Adrenal gland (tissue), 12 donors: ENCODE results near the gene ZNRF1. TPM values are rescaled to one million over a fixed set of nuclear protein-coding genes. Genes with fewer than 3 reads are reported as not detected.

Source experiments
- DNase-seq, 7 donors: peaks; one replicate each; pipeline ENCODE4 v3.0.0-alpha.2; 2019 to 2020
- H3K27ac ChIP-seq, 5 donors: fragments of 200-600 bp; sonication (generic) in 4 of 5; 1 replicate in 3 of 5; 2 replicates in 2 of 5; pipeline versions ENCODE4 v1.5.1 to v1.8.0; 2016 to 2020; ENCODE audit warnings: mild to moderate bottlenecking in 1 of 5
- H3K27me3 ChIP-seq: fragments of 200-600 bp; 2 replicates; pipeline ENCODE4 v1.8.0; 2021
- H3K36me3 ChIP-seq, 2 donors: fragments of 200-600 bp; replicated peaks in 1 of 2; 1 replicate in 1 of 2; 2 replicates in 1 of 2; pipeline versions ENCODE4 v1.5.1 to v1.8.0; 2018 to 2022
- H3K4me1 ChIP-seq, 2 donors: fragments of 200-600 bp; replicated peaks in 1 of 2; 1 replicate in 1 of 2; 2 replicates in 1 of 2; pipeline versions ENCODE4 v1.5.1 to v1.8.0; 2018 to 2021
- H3K4me3 ChIP-seq, 4 donors: fragments of 200-600 bp; sonication (generic) in 3 of 4; one replicate each; pipeline ENCODE4 v1.5.1; 2016 to 2018
- H3K9me3 ChIP-seq, 3 donors: fragments of 200-600 bp; sonication (generic) in 1 of 3; replicated peaks in 1 of 3; 1 replicate in 2 of 3; 2 replicates in 1 of 3; pipeline versions ENCODE4 v1.5.1 to v1.8.0; 2016 to 2021
- CTCF ChIP-seq, 6 experiments: fragments of 450-650 bp in 4 of 6; fragments of 200-600 bp in 2 of 6; sonication (generic) in 1 of 6; IDR thresholded peaks; 1 replicate in 5 of 6; 2 replicates in 1 of 6; pipeline versions ENCODE4 v1.5.1 to v1.8.0; 2016 to 2021; ENCODE audit warnings: antibody characterized with exemption in 6 of 6, mild to moderate bottlenecking in 2 of 6, moderate library complexity in 1 of 6
- POLR2A ChIP-seq, 2 donors: fragments of 450-650 bp; IDR thresholded peaks; one replicate each; pipeline ENCODE4 v1.6.1; 2017; ENCODE audit warnings: antibody characterized with exemption in 2 of 2, mild to moderate bottlenecking in 2 of 2, moderate library complexity in 1 of 2
- WGBS, 4 donors: extraction: QIAGEN DNeasy Blood & Tissue Kit in 2 of 4; methylation state at CpG; one replicate each; pipeline versions ENCODE4 v1.1.5 to v1.1.7; 2013 to 2017; 5-methylcytosine and 5-hydroxymethylcytosine counted together
- intact Hi-C, 2 donors: fragments of 100-400 bp; cut with DNase I; formaldehyde crosslinking; loops; one replicate each; pipeline versions ENCODE4 v1.14.1 to v1.15.0; 2022 to 2023
- polyA plus RNA-seq, 3 donors: library from polyadenylated mRNA; stranded (reverse); fragments of 200-250 nt in 2 of 3; fragments of 350-450 nt in 1 of 3; fragmentation: Illumina TruSeq in 1 of 3; extraction: RNeasy Lipid Tissue Mini Kit (QIAGEN cat#74804) in 1 of 3; gene quantifications; one replicate each; pipeline ENCODE4 v1.2.3, GENCODE V29; 2013 to 2014
- total RNA-seq, 9 donors: library from RNA; depleted of rRNA in 4 of 9; stranded (reverse); fragments of >200 nt in 4 of 9; fragments of 120-200 nt in 1 of 9; fragmentation: NEBNext Ultra II Directional in 1 of 9; extraction: Animal tissue kit (Norgen Biotek cat#: 25700) in 1 of 9; gene quantifications; one replicate each; pipeline versions ENCODE4 v1.1.0 to v1.2.4, GENCODE V29; 2013 to 2023
- donor health status: healthy with polysubstance abuse.
- donor health status: Bipolar disorder and iron deficiency.
- donor health status: DM: yes; HTN: yes; CAD: no.
- donor health status: DM: no; HTN: no; CAD: no.
- donor health status: DM: no; HTN: no; CAD: no.
- donor health status: DM: yes; HTN: yes; CAD: no.

ZNRF1 gene
- total and polyA plus RNA-seq, 12 donors = 9.9 to 29.2 (median 25.4) TPM

GRCh38 chr16:75065149-75065505 is 66.3 kb downstream of the ZNRF1 start:
- TF ChIP-seq POLR2A (IDR thresholded peaks at IDR 0.05) = no peak
- no peak for TF ChIP-seq CTCF (IDR thresholded peaks at IDR 0.05)
- no peaks in the 10 kb centered on the region for H3K27me3 ChIP-seq
- DNase-seq = no peak
- H3K4me3 ChIP-seq = no peak overlapping the region
- peaks cover 10 to 26% of the 10 kb centered on the region in 2 donors for H3K4me1 ChIP-seq
- WGBS, 4 donors = 75 to 81% (median 78%) methylated on average over 10 of the region's 10 CpGs
- H3K36me3 ChIP-seq = no peaks in the 10 kb centered on the region
- H3K9me3 ChIP-seq = no peaks in the 10 kb centered on the region
- H3K27ac ChIP-seq = no peak overlapping the region
- intact Hi-C loops = no loop called here

GRCh38 chr16:75065521-75066149 is 66.8 kb downstream of the ZNRF1 start:
- no peak overlapping the region for H3K4me3 ChIP-seq
- peaks cover 7 to 26% of the 10 kb centered on the region in 2 donors for H3K4me1 ChIP-seq
- no peaks in the 10 kb centered on the region for H3K27me3 ChIP-seq
- H3K27ac ChIP-seq = no peak overlapping the region
- no peaks in the 10 kb centered on the region for H3K36me3 ChIP-seq
- DNase-seq = no peak
- TF ChIP-seq CTCF (IDR thresholded peaks at IDR 0.05) = no peak
- no peak for TF ChIP-seq POLR2A (IDR thresholded peaks at IDR 0.05)
- no peaks in the 10 kb centered on the region for H3K9me3 ChIP-seq
- 87 to 94% (median 91%) methylated on average over 7 of the region's 7 CpGs for WGBS, 4 donors
- intact Hi-C loops = no loop called here

- intact Hi-C loops = no loop called here
- 90 to 93% (median 90%) methylated on average over 6 of the region's 6 CpGs for WGBS, 4 donors
Measured at GRCh38 chr16:75066861-75067447, 68.1 kb downstream of the ZNRF1 start.

More at GRCh38 chr16:75066861-75067447, 68.1 kb downstream of the ZNRF1 start:
- H3K27me3 ChIP-seq = no peaks in the 10 kb centered on the region
- TF ChIP-seq CTCF (IDR thresholded peaks at IDR 0.05) (no peak), POLR2A (IDR thresholded peaks at IDR 0.05) (no peak)
- no peak for DNase-seq
- H3K27ac ChIP-seq = no peak overlapping the region
- no peak overlapping the region for H3K4me3 ChIP-seq
- H3K4me1 ChIP-seq = peaks cover 6 to 21% of the 10 kb centered on the region in 2 donors
- no peaks in the 10 kb centered on the region for H3K36me3 ChIP-seq
- H3K9me3 ChIP-seq = no peaks in the 10 kb centered on the region
